MG63 (cell line): ENCODE data around the gene RFPL2. TPM values are rescaled to one million over a fixed set of nuclear protein-coding genes. Genes with fewer than 3 reads are reported as not detected.
"Not testable (repeated sequence)": the region's sequence is repeated elsewhere in the genome, so short reads cannot be mapped to it uniquely, and the experiment has no call there.

Experiments used
- DNase-seq: peaks from one replicate; pipeline ENCODE4 v3.0.0-alpha.2; 2020
- H3K27me3 ChIP-seq: fragments of 250-450 bp; sonication (Bioruptor Pico); 2 replicates; pipeline ENCODE4 v1.5.1; 2020; ENCODE audit warnings: mild to moderate bottlenecking, moderate library complexity
- H3K36me3 ChIP-seq: fragments of 250-450 bp; sonication (Bioruptor Pico); 2 replicates; pipeline ENCODE4 v1.5.1; 2020; ENCODE audit warnings: mild to moderate bottlenecking, moderate library complexity
- H3K4me3 ChIP-seq: fragments of 250-450 bp; sonication (Bioruptor Pico); 2 replicates; pipeline ENCODE4 v1.5.1; 2020; ENCODE audit warnings: mild to moderate bottlenecking, moderate library complexity
- H3K9me3 ChIP-seq: fragments of 250-450 bp; sonication (Bioruptor Pico); 2 replicates; pipeline ENCODE4 v1.5.1; 2020; ENCODE audit warnings: mild to moderate bottlenecking, moderate library complexity
- total RNA-seq: library from RNA; depleted of rRNA; stranded (reverse); fragments of >200 nt; shearing (Covaris generic); gene quantifications from 2 replicates; pipeline ENCODE4 v1.2.3, GENCODE V29; 2014; ENCODE audit warnings: low replicate concordance

The RFPL2 gene
- total RNA-seq, 1 experiment from 2014 or later = not detected

GRCh38 chr22:32211011-32211410 lies 6.1 kb upstream of the RFPL2 start:
- DNase-seq = no peak
- Histone ChIP-seq H3K4me3 (no peak overlapping the region), H3K27me3 (peaks cover 6% of the 10 kb centered on the region), H3K9me3 (no peaks in the 10 kb centered on the region), H3K36me3 (no peaks in the 10 kb centered on the region)

- Histone ChIP-seq H3K9me3 (no peaks in the 10 kb centered on the region), H3K4me3 (no peak overlapping the region), H3K36me3 (no peaks in the 10 kb centered on the region), H3K27me3 (peaks cover 8% of the 10 kb centered on the region)
- DNase-seq = no peak
Observed at GRCh38 chr22:32208681-32209080, 3.8 kb upstream of the RFPL2 start.

DNA sequence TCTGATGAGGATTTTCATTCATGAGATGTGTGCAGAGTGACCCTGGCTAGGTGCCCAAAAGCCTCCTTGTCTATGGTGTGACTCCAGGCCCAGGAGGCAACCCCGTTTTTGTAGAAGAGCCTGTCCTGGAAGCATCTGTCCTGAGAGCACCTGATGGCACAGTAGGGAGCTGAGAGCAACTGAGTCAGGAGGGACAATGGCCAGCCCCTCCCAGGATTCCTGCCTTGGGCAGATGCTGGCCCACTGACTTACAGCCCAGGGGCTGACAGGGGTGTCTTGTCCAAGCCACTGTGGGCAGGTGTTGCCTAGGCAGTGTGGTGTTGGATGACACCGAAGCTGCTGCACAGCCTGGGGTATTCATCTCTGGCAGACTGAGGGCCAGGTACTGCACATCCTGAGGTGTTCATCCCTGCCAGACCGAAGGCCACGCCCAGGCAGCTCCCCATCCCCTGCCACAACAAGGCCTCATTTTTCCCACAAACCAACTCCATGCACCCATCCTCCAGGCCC lies 3.2 kb upstream of the RFPL2 start:
- Histone ChIP-seq H3K36me3 (no peaks in the 10 kb centered on the region), H3K27me3 (peaks cover 15% of the 10 kb centered on the region), H3K9me3 (no peaks in the 10 kb centered on the region), H3K4me3 (no peak overlapping the region)
- DNase-seq = no peak

GRCh38 chr22:32206774-32207758 lies 2.2 kb upstream of the RFPL2 start:
- peak; percentile 17 for DNase-seq
- peaks cover 24% of the 10 kb centered on the region for H3K27me3 ChIP-seq
- H3K36me3 ChIP-seq = no peaks in the 10 kb centered on the region
- H3K4me3 ChIP-seq = no peak overlapping the region
- H3K9me3 ChIP-seq = no peaks in the 10 kb centered on the region

- Histone ChIP-seq H3K27me3 (peaks cover 24% of the 10 kb centered on the region), H3K4me3 (no peak overlapping the region), H3K36me3 (no peaks in the 10 kb centered on the region), H3K9me3 (no peaks in the 10 kb centered on the region)
- DNase-seq = no peak
Observed at GRCh38 chr22:32205974-32206773, 1.3 kb upstream of the RFPL2 start.

DNA sequence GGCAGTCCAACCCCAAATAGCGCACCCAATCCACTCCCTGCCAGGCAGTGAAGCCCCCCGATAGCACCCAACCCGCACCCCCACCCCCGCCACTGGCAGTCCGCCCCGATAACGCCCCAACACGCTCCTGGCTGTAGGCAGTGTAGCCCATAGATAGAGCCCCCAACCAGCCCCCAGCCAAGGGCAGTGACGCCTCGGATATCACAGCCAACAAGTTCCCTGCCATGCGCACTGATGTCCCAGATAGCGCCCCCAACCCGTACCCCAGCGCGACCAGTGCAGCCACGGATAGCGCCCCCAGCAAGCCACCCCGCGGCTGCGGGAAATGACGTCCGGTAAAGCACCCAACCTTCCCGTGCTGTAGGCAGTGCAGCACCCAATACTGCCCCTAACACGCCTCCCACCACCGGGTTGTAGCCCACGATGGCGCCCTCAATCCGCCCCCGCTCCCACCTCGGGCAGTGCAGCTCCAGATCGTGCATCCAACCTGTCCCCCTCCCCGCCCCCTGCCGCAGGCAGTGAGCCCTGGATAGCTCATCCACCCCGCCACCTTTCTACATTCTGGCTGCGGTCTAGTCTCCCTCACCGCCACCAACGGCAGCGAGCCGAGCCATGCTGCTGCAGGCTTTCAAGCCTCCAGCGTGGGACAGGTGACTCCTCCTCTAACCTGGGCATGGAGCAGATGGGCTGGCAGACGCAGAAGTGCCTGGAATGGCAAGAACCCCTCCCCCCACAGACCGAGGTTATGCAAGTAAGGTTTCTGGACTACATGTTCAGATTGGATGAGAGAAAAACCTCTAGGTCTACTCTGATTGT lies 625 bp downstream of the RFPL2 start:
- no peaks in the 10 kb centered on the region for H3K9me3 ChIP-seq
- peaks cover 24% of the 10 kb centered on the region for H3K27me3 ChIP-seq
- DNase-seq = no peak
- no peaks in the 10 kb centered on the region for H3K36me3 ChIP-seq
- peak overlapping the region; percentile 5; the same call in 1 of the 2 replicates for H3K4me3 ChIP-seq

DNA sequence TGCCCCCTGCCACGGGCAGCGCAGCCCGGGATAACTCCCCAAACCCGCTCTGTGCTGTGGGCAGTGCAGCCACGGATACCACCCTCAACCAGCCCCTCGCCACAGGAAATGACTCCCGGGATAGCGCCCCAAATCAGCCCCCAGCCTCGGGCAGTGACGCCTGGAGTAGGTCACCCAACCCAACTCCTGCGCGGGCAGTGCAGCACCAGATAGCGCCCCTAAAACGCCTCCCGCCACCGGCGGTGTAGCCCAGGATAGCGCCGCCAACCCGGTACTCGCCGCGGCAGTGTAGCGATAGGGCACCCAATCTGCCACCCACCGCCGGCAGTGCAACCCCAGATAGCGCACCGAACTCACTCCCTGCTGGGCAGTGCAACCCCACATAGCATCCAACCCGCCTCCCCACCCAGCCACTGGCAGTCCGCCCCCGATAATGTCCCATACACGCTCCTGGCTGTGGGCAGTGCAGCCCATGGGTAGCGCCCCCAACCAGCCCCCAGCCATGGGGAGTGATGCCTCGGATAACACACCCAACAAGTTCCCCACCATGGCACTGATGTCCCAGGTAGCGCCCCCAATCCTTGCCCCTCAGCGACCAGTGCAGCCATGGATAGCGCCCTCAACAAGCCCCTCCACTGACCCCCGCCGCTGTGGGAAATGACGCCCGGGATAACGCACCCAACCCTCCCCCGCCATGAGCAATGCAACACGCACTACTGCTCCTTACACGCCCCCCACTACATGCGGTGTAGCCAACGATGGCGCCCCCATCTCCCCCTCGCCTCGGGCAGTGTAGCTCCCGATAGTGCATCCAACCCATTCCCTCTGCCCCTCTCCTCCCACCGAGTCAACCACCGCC lies 1.5 kb downstream of the RFPL2 start:
- H3K9me3 ChIP-seq = no peaks in the 10 kb centered on the region

GRCh38 chr22:32202539-32203180 lies 2.2 kb downstream of the RFPL2 start:
- peak; percentile 49 for DNase-seq

More for the DNA sequence above, 1.5 kb downstream of the RFPL2 start:
- Histone ChIP-seq H3K27me3 (peaks cover 24% of the 10 kb centered on the region), H3K36me3 (no peaks in the 10 kb centered on the region), H3K4me3 (no peak overlapping the region)
- no peak for DNase-seq

DNA sequence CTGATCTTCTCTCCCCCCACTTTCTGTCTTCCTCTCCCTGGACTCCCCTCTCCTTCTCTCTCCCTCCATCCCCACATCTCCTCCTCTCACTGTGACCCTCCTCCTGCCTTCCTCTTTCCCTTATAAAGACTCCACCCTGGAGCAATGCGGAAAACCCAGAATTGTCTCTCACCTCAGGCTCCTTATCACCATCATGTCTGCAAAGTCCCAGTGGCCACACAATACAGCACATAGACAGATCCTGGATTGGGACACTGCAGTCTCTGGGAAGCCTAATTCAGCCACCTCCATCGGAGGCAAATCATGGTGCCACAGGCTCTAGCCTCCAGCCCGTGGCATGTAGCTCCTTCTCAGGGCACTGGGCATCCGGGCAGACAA lies 2.7 kb downstream of the RFPL2 start:
- DNase-seq = no peak

More at GRCh38 chr22:32202539-32203180, 2.2 kb downstream of the RFPL2 start:
- no peaks in the 10 kb centered on the region for H3K36me3 ChIP-seq
- peaks cover 24% of the 10 kb centered on the region for H3K27me3 ChIP-seq
- H3K4me3 ChIP-seq = no peak overlapping the region
- no peaks in the 10 kb centered on the region for H3K9me3 ChIP-seq

GRCh38 chr22:32200752-32201151 lies 4.1 kb downstream of the RFPL2 start:
- H3K9me3 ChIP-seq = no peaks in the 10 kb centered on the region
- no peaks in the 10 kb centered on the region for H3K36me3 ChIP-seq
- H3K4me3 ChIP-seq = no peak overlapping the region
- no peak for DNase-seq
- peaks cover 24% of the 10 kb centered on the region for H3K27me3 ChIP-seq

More for the DNA sequence above, 2.7 kb downstream of the RFPL2 start:
- Histone ChIP-seq H3K9me3 (no peaks in the 10 kb centered on the region), H3K36me3 (no peaks in the 10 kb centered on the region), H3K4me3 (no peak overlapping the region), H3K27me3 (peaks cover 24% of the 10 kb centered on the region)

DNA sequence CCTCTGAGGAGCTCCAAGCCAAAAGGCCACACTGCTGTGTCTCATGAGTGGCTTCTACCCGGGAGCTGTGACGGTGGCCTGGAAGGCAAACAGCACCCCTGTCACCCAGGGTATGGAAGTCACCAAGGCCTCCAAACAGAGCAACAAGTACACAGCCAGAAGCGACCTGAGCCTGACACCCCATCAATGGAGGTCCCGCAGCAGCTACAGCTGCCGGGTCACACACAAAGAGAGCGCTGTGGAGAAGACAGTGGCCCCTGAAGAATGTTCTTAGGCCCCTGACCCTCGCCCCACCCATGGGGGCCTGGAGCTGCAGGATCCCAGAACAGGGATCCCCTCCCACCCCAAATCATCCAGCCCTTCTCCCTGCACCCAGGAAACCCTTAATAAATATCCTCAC lies 4.9 kb downstream of the RFPL2 start:
- no peak for DNase-seq
- no peaks in the 10 kb centered on the region for H3K9me3 ChIP-seq
- H3K27me3 ChIP-seq = peaks cover 26% of the 10 kb centered on the region
- no peak overlapping the region for H3K4me3 ChIP-seq
- no peaks in the 10 kb centered on the region for H3K36me3 ChIP-seq

GRCh38 chr22:32199341-32199740 lies 5.5 kb downstream of the RFPL2 start:
- no peak overlapping the region for H3K4me3 ChIP-seq
- peaks cover 27% of the 10 kb centered on the region for H3K27me3 ChIP-seq
- DNase-seq = no peak
- no peaks in the 10 kb centered on the region for H3K36me3 ChIP-seq
- no peaks in the 10 kb centered on the region for H3K9me3 ChIP-seq

DNA sequence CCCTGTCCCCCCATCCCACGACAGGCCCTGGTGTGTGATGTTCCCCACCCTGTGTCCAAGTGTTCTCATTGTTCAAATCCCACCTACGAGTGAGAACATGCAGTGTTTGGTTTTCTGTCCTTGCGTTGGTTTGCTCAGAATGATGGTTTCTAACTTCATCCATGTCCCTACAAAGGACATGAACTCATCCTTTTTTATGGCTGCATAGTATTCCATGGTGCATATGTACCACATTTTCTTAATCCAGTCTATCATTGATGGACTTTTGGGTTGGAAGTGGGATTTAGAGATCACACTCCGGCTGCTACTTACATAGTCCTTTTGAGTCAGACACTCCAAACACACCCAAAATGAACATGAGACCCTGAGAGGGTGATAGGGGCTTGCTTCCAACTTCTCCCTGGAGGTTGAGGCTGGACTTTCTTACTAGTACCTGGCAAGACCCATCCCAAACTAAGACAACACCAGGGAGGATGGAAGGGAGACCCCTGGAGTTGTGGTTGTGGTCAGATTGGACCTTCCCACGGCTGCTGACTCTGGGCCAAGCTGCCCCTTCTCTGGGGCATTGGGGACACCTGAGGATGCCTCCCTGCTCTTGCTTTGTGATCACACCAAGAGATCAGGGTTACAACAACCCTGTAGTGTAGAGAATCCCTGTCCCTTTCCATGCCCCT lies 7.2 kb downstream of the RFPL2 start:
- not testable (repeated sequence) for H3K36me3 ChIP-seq, DNase-seq, H3K9me3 ChIP-seq, H3K4me3 ChIP-seq
- peaks cover 13% of the 10 kb centered on the region for H3K27me3 ChIP-seq

GRCh38 chr22:32195900-32196299 lies 9.0 kb downstream of the RFPL2 start:
- not testable (repeated sequence) for DNase-seq, H3K36me3 ChIP-seq, H3K4me3 ChIP-seq, H3K9me3 ChIP-seq
- H3K27me3 ChIP-seq = peaks cover 11% of the 10 kb centered on the region

- DNase-seq, H3K4me3 ChIP-seq, H3K9me3 ChIP-seq, H3K36me3 ChIP-seq: not testable (repeated sequence)
- peaks cover 15% of the 10 kb centered on the region for H3K27me3 ChIP-seq
Observed at GRCh38 chr22:32193346-32193745, 11.5 kb downstream of the RFPL2 start.
